ENCODE results near the gene GPC6.

DNA sequence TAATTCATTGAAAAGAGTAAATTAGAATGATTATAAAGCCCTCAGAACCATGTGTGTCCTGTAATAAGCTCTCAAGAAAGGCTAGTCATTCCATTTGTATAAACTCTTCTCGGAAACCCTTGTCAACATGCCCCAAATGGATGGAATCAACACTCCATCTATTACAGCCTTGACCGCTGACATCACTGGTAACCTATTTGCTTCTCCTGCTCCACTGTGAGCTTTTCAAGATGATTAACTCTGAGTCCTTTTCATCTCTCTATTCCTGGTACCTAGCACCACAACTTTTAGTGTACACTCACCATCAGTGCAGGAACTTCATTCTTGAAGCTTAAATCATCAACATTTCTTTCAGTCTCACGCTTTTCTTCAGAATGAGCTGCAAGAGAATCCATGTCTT, 640.9 kb downstream of the GPC6 start:
- TF ChIP-seq CTCF (IDR thresholded peaks at IDR 0.05; ENCODE audit: insufficient read depth, low read length, poor library complexity, severe bottlenecking) = no peak
- no peak for TF ChIP-seq EZH2phosphoT487 (conservative IDR thresholded peaks at IDR 0.05; ENCODE audit: low read length)
